Measurements from ENCODE around the gene MCOLN1. TPM values are rescaled to one million over a fixed set of nuclear protein-coding genes. Genes with fewer than 3 reads are reported as not detected.

Gene MCOLN1
- total and polyA plus RNA-seq, 9 of the 15 experiments (the other 6 are each of a cell fraction or from before 2014, with no cell fraction given): 0.25 to 15.4 (median 7.1) TPM

DNA sequence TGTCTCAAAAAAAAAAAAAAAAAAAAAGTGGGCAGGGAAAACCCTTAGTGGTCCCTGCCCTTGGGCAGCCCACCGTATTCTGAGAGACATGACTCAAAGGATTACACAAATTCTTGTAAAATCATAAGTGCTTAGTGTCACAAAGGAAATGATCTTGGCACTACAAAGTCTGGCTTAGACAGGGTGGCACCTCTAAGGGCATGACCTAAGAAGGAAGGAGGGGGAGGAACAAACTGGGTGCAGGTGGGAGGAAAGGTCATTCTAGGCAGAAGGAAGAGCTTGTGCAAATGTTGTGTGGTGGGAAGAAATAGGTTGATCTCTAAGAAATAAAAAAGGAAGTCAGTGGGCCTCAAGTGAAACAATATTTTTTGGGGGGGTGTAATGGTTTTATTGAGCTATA is 23.5 kb downstream of the MCOLN1 start:
- Histone ChIP-seq H3K4me3 (no peak overlapping the region), H3K9me1 (ENCODE audit: control insufficient read depth, insufficient read depth, low read length) (no peaks in the 10 kb centered on the region), H3K27me3 (ENCODE audit: control insufficient read depth in 2 of 2, insufficient read depth in 2 of 2, low read length in 2 of 2) (no peaks in the 10 kb centered on the region), H4K20me1 (replicated peaks; ENCODE audit: control insufficient read depth, insufficient read depth, low read length) (no peaks in the 10 kb centered on the region), H3K4me1 (replicated peaks in 1 of 2; ENCODE audit: control insufficient read depth in 2 of 2, insufficient read depth in 2 of 2, low read length in 2 of 2) (peaks cover 5 to 40% of the 10 kb centered on the region in 2 experiments; a peak in 3 of 5 replicates), H2AFZ (ENCODE audit: low read depth, low read length) (no peak overlapping the region), H3K9me3 (replicated peaks; ENCODE audit: control insufficient read depth, insufficient read depth, low read depth, low read length) (0 out of 2 replicates have a peak, but pooled peaks cover 3% of the 10 kb centered on the region), H3K9ac (ENCODE audit: insufficient read depth in 1 of 2, low read depth in 2 of 2, low read length in 2 of 2) (no peak overlapping the region), H3K4me2 (ENCODE audit: insufficient read depth, low read length) (no peak overlapping the region), H3K27ac (ENCODE audit: extremely low read depth, low read depth, low read length) (no peak overlapping the region), H3K79me2 (ENCODE audit: control insufficient read depth, insufficient read depth, low read length) (no peaks in the 10 kb centered on the region), H3K36me3 (ENCODE audit: control insufficient read depth, insufficient read depth, low read length) (peaks cover 7% of the 10 kb centered on the region; the same call in 1 of the 3 replicates)
- WGBS (ENCODE audit: insufficient coverage, low coverage, missing lambda C conversion rate): no CpG with 5 or more reads among the region's 1 CpG
- POLR2A ChIA-PET: interaction anchor here (0.8 kb wide), 1 partner anchor 59 kb away, joined by 3 read pairs; no protein-coding TSS in a partner anchor
- CTCF ChIA-PET (ENCODE audit: low intra/inter-chr PET ratio): no interaction called here
- intact Hi-C loops (cut with micrococcal nuclease) (no loop called here), in situ Hi-C loops (cut with MboI) (no loop called here)
- TF ChIP-seq SREBF2 (CRISPR knock-in tag; IDR thresholded peaks at IDR 0.05) (no peak), SETDB1 (IDR thresholded peaks at IDR 0.05; ENCODE audit: low read length) (no peak), TFE3 (CRISPR knock-in tag; IDR thresholded peaks at IDR 0.05) (no peak), BRF1 (IDR thresholded peaks at IDR 0.05; ENCODE audit: borderline replicate concordance, extremely low read depth, insufficient read length) (no peak), NFE2L1 (tag; IDR thresholded peaks at IDR 0.05; ENCODE audit: borderline replicate concordance, low read depth) (no peak), KLF16 (IDR thresholded peaks at IDR 0.05) (no peak)
- ATAC-seq (no peak), FAIRE-seq (no peak), DNase-seq (ENCODE audit: extremely low read depth in 1 of 4, low spot score in 3 of 4) (no peak)
- no TSS peak for BruUV-seq (replicated peaks)

Measured in K562 (cell line).